Cerebellar cortex (tissue), 1 donor: ENCODE data around the gene ZNF827.

ENCODE experiments used
- DNase-seq: peaks from one replicate; pipeline ENCODE4 v3.0.0-alpha.2; 2015; ENCODE audit warnings: low spot score

The ZNF827 gene, protein sequence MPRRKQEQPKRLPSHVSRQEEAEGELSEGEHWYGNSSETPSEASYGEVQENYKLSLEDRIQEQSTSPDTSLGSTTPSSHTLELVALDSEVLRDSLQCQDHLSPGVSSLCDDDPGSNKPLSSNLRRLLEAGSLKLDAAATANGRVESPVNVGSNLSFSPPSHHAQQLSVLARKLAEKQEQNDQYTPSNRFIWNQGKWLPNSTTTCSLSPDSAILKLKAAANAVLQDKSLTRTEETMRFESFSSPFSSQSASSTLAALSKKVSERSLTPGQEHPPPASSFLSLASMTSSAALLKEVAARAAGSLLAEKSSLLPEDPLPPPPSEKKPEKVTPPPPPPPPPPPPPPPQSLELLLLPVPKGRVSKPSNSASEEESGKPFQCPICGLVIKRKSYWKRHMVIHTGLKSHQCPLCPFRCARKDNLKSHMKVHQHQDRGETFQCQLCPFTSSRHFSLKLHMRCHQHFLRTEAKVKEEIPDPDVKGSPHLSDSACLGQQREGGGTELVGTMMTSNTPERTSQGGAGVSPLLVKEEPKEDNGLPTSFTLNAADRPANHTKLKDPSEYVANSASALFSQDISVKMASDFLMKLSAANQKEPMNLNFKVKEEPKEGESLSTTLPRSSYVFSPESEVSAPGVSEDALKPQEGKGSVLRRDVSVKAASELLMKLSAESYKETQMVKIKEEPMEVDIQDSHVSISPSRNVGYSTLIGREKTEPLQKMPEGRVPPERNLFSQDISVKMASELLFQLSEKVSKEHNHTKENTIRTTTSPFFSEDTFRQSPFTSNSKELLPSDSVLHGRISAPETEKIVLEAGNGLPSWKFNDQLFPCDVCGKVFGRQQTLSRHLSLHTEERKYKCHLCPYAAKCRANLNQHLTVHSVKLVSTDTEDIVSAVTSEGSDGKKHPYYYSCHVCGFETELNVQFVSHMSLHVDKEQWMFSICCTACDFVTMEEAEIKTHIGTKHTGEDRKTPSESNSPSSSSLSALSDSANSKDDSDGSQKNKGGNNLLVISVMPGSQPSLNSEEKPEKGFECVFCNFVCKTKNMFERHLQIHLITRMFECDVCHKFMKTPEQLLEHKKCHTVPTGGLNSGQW

DNA sequence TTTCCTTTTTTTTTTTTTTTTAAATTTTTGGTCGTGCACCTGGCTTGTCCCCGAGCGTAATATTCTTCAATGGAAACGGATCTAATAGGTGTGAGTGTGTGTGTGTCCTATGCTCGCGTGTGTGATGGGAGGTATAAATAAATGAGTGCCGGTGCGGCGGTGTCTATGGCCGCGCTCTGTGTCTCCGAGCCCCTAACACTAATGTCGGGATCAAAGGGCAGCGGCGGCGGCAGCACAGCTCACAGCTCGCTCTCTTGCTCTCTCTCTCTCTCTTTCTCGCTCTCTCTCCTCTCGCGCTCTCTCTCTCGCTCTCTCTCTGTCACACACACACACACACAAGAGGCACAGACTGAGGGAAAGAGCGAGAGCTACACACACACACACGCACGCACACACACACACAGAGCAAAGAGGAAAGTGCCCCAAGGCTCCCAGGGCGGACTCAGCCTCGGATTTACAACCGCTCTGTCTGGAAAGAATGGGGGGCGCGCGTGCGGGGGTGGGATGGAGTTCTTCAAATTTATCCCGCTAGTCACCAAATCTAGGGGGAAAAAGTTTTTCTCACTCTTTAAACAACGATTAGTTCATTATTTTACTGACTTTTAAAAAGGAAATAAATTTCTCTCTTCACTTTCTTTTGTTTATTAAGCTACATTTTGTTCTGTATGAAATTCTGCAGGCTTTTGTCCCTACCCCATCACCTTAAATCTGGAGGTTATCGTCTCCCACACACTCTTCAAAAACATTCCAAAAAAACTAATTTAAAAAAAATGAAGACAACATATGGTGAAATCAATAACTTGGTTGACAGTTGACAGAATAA lies at the start of gene ZNF827:
Gene ZNF827, minus strand, starts transcription at position 206 of the 823 bp plus-strand sequence. CDS start 416 bp downstream, outside the sequence.
- peak; percentile 73 for DNase-seq

DNA sequence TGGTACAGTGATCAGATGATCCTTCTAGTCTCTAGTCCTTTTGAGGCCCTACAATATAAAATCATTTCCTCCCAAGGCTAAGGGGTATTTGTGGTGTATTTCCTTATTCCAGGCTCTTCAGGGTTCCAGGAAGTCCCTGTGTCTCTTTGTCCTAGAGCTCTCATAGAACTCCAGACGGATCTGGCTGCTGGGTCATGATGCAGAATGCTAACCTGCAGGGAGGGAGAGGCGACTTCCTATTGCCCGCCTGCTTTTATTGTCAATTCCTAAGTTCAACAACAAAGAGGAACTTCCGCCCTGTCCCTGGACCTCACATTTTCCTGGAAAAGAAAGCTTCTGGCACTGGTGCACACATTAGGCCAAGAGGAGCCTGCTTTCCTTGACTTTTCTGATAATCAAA lies 45.9 kb upstream of the ZNF827 start:
- DNase-seq: no peak

DNA sequence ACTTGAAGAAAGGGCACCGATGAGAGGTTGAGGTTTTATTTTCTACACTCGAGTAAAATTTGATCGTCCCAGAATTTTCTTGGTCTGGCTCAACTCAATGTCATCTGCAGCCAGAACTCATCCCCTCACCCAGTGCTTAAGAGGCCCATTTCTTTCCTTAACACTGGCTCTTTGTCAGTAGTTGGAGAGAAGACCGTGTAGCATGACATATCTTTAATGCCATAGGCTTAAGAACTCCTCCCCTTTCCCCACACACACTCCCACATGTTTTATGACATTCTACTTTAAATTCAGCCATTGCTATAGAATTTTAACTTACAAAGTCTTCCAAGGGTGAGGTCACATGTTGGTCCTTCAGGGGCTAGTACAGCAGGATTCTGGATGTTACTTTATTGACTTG lies 44.2 kb upstream of the ZNF827 start:
- DNase-seq: no peak

DNA sequence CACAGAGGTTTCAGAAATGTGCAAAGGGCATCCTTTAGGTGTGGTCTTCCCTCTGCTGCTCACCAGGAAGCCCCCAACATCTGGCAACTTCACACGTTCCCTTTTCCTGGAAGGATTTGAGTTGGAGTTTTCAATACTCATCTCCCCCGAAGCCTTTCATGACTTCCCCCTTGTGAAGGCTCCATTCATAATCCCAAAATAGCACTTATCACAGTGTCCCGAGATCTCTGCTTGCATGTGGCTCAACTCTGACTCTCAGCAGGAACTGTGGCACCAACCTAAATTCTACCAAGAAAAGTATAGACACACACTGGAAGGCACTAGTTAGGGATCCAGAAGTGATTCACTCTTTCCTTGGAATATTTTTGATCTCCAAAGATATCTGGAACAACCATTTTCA lies 40.5 kb upstream of the ZNF827 start:
- DNase-seq: no peak

DNA sequence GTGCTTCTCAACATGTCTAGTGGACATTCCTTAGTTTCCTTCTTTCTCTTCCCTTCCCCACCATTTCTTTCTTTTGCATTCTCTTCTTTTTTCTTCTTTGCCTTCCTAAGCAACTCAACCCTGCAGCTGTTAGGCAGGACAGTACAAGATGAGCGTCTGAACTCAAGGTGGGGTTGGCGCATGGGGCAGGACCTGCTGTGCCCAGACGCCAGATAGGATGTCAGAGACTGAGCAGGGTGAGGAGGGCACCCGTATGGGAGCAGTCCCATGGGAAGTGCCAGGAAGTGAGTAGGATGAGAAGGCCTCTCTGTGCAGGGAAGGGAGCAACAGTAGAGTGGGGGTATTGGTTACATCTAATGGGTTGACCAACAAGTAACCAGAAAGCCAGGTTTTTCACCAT lies 38.1 kb upstream of the ZNF827 start:
- DNase-seq: no peak

DNA sequence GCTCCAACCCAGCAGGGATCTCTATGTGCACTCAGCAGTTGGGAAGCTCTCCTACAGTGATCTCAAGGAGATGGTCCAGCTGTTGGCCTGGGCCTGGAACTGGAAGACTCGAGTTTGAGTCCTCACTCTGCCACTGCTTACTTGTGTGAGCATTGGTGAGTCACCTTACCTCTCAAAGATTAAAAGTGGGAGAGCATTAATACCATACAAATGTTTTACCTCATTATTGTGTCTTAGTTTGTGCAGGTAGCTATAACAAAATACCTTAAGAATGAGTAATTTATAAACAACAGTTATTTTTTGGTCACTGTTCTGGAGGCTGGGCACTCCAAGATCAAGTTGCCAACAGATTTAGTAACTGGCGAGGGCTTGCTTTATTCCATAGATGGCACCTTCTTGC lies 21.4 kb upstream of the ZNF827 start:
- DNase-seq: no peak

DNA sequence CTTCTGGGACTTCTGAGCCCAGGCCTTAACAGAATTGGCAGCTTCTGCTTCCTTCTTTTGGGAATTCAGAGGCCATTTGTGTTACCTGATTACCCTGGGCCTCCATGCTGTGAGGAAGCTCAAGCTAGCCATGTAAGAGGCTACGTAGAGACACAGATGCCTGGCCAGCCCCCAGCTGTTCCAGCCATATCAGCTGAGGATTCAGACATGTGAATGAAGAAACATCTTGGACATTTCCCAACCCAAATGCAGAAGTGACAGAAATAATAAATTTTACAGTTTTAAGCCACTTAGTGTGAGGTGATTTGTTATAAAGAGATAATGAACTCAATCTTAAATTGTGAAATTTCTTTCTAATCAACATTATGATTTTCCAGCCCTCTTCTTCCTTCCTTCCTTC lies 18.7 kb upstream of the ZNF827 start:
- DNase-seq: no peak

DNA sequence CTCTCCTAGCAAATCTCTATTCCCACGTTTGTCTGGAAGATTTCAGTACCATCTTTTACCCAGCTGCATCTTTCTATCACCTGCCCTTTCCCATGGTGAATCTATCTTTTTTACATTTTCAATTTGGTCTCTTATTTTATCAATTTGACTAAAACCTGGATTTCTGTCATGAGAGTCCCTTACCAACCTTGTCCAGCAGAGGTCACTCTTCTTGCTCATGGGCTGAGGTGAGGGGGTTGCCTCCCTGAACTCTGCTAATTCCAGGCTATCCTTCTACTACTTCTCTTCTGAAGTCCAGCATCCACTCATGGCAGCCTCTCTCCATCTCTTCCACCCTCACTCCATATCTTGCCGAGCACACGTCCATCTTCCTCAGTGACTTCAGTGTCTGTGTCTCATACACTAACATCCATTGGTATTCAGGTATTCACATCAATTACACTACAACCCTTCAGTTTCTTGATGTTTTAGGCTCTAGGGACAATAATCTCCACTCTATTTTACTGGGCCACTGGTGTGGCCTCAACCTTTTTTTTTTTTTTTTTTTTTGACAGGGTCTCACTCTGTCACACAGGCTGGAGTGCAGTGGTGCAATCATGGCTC lies 17.8 kb upstream of the ZNF827 start:
- peak; percentile 47 for DNase-seq

DNA sequence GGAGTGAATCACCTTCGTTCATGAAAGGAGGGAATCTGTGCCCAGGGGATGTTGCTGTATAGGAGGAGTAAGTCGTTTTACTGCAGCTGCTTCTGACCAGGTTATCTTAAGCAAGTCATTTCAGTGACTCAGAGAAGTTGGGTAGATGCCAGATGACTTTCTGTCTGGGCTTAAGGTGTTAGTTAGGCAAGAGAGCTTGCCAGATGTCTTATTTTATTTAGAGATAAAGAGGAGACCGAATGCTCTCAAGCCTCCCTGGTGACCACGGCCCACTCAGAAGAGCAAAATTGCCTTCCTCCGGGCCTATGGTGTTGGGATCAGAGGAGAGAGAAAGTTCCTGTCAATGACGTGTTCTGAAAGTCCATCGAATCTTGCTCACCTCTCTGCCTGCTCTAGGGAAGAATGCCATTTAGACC lies 16.3 kb upstream of the ZNF827 start:
- DNase-seq: no peak

DNA sequence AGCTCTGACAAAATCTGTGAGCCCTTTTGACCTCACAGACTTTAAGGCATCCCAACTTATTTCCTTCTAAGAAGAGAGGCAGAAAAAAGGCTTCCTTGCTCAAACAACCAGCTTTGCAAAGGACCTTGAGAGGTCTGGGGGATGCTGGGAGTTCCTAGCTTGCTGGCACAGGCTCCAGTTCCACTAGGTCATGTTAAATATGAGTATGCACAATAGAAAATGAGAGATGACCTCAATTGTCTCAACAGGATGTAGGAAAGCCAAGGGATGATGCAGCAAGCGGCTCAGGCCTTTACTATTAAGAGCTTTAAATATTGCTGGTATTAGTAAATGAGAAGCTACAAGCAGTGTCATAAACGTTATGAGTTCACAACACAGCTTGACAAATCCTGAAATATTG lies 13.3 kb upstream of the ZNF827 start:
- DNase-seq: no peak

DNA sequence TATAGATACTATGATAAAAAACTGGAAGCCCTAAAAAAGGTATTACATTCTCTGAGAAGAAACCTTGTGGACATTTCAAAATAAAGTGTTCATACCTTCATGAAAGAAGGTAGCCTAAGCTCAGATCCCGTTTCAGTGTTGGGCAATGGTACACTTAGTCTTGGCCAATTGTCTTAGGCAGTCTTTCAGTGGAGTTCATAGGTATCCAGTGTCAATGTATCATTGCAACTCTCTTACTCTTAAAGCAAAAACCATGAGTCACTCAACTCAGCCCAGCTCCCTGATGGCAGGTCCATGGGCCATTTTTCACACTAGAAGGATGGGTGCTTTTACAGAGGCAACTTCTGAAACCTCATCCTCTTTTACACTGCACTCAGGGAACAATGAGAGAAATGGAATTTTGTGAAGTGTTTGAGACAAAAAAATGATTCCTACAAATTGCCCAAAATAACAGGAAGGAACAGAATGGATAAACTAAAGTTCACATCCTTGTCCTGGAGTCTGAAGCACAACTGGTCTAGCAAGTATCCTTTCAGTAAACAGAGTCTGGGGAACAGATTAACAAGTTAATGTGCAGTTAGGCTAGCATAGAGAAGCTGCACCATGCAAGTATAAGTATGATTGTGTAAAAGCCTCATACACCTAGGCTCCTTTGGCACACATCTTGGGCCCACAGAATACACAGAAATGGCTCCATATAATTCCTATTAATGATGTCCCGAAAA lies 7.0 kb upstream of the ZNF827 start:
- DNase-seq: no peak

DNA sequence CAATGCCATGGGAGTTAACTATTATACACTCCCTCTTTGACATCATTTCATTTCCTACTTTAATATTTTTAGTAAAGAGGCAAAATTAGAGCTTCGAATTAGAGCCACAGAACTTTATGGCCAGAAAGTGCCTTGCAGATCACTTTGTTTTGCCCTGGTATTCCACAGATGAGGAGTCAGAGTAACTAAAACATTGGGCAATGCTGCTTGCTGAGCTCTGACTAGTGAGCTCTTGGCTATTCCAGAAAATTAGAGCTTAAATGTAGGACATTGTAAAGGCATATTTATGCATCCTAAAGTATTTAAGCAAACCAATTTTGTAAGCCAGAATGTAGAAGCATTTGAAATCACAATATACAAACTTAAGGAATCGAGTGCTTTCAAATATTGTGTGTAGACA lies 6.3 kb upstream of the ZNF827 start:
- no peak for DNase-seq

DNA sequence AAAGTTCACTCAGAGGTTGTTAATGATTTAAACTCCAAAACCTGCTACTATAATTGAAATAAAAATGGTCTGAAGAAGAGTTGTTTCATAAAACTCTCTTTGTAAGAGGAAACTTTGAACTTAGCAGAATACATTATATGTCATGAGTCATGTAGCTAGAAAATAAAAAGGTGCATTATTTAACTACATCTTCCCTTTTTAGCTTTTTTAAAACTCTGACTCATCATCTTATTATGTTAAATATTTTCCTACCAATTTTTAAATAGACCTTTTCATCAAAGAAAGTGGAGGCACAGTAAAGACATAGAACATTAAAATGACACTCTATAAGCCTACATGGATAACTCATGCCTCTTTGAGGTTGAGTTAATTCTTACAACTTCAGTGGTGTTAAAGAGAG lies 1.2 kb upstream of the ZNF827 start:
- no peak for DNase-seq

DNA sequence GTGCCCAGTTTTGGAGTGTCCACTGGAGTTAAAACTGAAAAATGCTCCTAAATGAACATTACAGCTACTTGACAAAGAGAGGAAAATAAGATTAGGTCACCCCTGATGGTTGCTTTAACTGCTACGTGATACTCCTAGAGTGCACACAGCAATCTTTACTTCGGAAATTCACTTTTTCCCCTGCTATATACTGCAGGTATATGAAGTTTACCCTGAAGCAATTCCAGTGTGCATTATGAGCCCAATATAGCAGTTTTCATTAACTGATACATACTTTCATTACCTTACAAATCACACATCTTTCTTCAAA lies 773 bp upstream of the ZNF827 start:
- no peak for DNase-seq

DNA sequence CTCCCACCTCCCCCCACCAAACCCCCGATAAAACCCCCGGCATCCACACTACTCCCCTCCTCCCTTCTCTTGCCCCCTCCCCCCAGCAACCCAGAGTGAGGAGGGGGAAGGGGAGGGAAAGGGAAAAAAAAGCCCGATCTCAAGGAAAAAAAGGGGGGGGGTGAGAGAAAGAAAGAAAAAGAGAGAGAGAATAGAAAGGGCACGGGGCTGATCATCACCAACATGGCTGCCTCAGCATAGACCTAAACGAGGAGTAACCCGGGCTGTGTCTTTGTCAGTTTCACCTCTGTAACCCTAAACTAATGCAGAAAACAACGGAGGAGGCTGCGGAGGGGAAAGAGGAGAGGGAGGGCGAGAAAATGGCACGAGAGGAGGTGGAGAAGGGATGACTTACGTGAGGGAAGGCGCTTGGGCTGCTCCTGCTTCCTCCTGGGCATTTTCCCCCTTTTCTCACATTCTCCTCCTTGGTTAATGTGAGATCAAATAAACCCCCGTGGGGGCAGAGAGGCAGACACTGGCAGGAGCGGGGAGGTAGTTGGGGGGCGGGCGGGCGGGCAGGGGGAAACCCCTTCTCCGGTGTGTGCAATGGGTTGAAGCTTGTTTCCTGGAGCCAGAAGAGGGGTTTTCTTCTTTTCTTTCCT lies 532 bp downstream of the ZNF827 start:
- DNase-seq: peak; percentile 48

DNA sequence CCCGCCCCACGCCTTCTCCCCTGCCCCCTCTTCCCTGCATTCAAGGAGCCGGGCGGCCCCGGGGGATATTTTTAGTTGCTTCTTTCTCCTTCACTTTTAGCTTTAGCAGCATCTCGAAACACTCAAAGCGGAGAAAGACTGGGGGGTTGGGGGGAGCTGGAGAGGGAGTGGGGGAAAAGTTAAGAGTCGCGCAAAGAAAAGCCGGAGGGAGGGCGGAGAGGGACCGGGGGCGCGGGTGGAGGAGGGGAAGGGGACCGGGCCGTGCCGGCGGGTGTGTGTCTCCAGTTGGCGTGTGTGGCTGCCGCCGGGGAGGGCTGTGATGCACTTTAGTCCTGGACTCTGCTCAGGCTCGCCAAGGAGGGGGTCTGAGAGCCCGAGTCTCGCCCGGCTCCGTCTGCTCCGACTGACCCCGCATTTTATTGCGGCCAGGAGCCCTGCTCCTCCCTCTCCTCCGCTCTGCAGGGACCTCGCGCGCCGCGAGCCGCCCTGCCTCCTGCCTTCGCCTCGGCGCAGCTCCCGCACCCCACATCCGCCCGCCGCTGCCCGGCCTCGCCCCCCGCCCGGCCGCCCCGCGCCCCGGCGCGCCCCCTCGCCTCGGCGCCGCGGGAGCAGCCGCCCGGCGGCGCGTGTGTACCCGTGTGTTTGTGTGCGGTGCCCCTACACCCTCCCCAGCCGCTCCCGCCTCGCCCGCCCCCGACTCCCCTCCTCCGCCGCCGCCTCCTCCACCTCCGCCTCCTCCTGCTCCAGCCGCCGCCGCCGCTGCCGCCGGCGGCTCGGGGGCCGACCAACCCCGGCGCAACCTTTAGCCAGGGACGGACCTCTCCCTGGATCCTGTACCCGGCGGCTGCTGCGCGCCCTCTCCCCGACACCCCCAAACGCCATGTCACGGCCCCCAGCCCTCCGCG lies 1.4 kb downstream of the ZNF827 start:
- peak; percentile 68 for DNase-seq

DNA sequence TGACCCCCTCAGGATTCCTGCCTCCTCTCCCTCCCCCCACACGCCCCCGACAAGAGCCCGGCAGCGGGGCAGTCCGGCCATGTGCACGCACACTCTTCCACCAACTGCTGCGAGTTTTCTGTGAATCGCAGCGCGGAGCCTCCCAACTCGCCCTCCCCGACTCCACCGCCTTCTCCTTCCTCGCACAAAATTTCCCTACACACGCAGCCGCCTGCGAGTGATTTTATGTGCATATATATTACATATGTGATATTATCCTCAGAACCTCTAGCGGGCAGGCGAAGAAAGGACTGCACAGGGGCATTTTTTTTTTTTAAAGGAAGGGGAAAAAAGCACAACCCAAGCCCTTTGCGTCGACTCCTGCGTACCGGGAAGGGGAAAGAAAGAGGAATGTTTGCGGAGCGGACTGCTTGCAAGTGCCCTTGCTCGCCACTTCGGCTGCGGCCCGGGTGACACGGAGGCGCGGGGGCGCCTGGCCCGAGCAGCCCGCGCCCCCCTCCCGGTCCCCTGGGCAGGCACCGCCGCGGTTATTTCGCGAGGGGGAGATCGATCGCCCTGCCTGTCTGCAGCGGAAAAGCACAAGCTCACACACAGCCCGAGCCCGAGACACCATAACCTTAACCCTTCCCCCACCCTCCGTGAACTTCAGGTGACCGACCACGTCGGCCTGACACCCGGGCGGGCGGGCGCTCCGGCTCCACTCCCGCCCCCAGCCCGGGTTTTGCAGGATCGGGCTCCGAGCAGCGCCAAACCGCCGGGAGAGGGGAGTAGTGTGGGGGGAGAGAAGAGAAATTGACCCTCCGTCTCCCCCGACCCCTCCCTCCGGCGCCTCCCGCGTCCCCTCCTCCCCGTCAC lies 2.3 kb downstream of the ZNF827 start:
- DNase-seq: peak; percentile 68
